Bronchial epithelial cell (primary cell): ENCODE measurements around the gene PRKAR2B. TPM values are rescaled to one million over a fixed set of nuclear protein-coding genes. Genes with fewer than 3 reads are reported as not detected.

Source experiments
- DNase-seq: peaks from one replicate; pipeline ENCODE4 v3.0.0-alpha.2; 2010; ENCODE audit warnings: low read depth
- FAIRE-seq: peaks from 2 replicates; lab custom pipeline; 2011; peaks lifted over from hg19 to GRCh38; lab: Jason Lieb, UNC
- H3K27me3 ChIP-seq: 2 replicates; pipeline ENCODE4 v1.5.1; 2011; ENCODE audit warnings: low read length; ENCODE audit not compliant: control insufficient read depth, insufficient read depth
- H3K36me3 ChIP-seq: 2 replicates; pipeline ENCODE4 v1.5.1; 2011; ENCODE audit warnings: low read length; ENCODE audit not compliant: control insufficient read depth, insufficient read depth
- H3K4me3 ChIP-seq: 2 replicates; pipeline ENCODE4 v1.5.1; 2011; ENCODE audit warnings: mild to moderate bottlenecking, low read depth, low read length, control low read depth
- CTCF ChIP-seq: IDR thresholded peaks from 2 replicates; pipeline ENCODE4 v1.5.1; 2011; ENCODE audit warnings: mild to moderate bottlenecking, moderate library complexity, low read length, control low read depth, inconsistent platforms; ENCODE audit not compliant: insufficient read depth, severe bottlenecking
- total RNA-seq: library from RNA; depleted of rRNA; stranded (reverse); fragments of >200 nt; gene quantifications from 2 replicates; pipeline ENCODE4 v1.2.1, GENCODE V29; 2014

The PRKAR2B gene
- total RNA-seq, 1 donor from 2014 or later, result 0.26 TPM

GRCh38 chr7:107145067-107145838 is 100.7 kb downstream of the PRKAR2B start:
- TF ChIP-seq CTCF, result no peak
- FAIRE-seq (no peak), DNase-seq (no peak)
- no peaks in the 10 kb centered on the region for H3K36me3 ChIP-seq
- peaks cover 2% of the 10 kb centered on the region for H3K27me3 ChIP-seq
- H3K4me3 ChIP-seq, result no peak overlapping the region

- no peak for FAIRE-seq
- peak; percentile 58 for TF ChIP-seq CTCF
- peak; percentile 44 for DNase-seq
- no peaks in the 10 kb centered on the region for H3K36me3 ChIP-seq
- no peaks in the 10 kb centered on the region for H3K27me3 ChIP-seq
- H3K4me3 ChIP-seq, result no peak overlapping the region
Observed at GRCh38 chr7:107147464-107148393, 103.2 kb downstream of the PRKAR2B start.

- FAIRE-seq (no peak), DNase-seq (no peak)
- Histone ChIP-seq H3K27me3 (no peaks in the 10 kb centered on the region), H3K4me3 (no peak overlapping the region), H3K36me3 (no peaks in the 10 kb centered on the region)
- TF ChIP-seq CTCF, result no peak
Observed at GRCh38 chr7:107148721-107149120, 104.2 kb downstream of the PRKAR2B start.

GRCh38 chr7:107149863-107150262 is 105.4 kb downstream of the PRKAR2B start:
- DNase-seq, result no peak
- no peaks in the 10 kb centered on the region for H3K36me3 ChIP-seq
- peaks cover 1% of the 10 kb centered on the region for H3K27me3 ChIP-seq
- FAIRE-seq, result no peak
- TF ChIP-seq CTCF, result no peak
- no peak overlapping the region for H3K4me3 ChIP-seq

- DNase-seq (peak; percentile 53), FAIRE-seq (no peak)
- Histone ChIP-seq H3K4me3 (no peak overlapping the region), H3K36me3 (no peaks in the 10 kb centered on the region), H3K27me3 (peaks cover 2% of the 10 kb centered on the region)
- TF ChIP-seq CTCF, result peak; percentile 32
Observed at GRCh38 chr7:107150375-107151073, 106.0 kb downstream of the PRKAR2B start.
